ENCODE data around the gene NARS2.
"Not testable (repeated sequence)": the region's sequence is repeated elsewhere in the genome, so short reads cannot be mapped to it uniquely, and the experiment has no call there.

NARS2 gene

DNA sequence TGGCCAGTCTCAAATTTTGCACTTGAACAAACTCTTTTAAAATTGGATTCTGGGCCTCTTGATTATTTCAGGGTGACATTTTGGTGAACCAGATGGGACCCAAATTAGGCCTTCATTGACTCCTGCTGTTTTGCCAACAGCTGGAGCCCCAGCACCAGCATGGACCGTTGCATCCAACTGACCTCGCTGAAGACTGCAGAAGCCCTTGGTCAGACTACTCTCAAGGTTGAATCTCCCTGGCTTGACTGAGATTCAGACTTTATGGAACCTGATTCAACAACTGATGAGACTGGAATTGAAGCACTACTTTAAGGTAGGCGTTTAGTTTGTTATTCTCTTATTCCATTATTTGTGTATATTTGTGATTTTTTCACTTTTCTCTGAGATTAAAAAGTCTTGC, 41.7 kb downstream of the NARS2 start:
- DNase-seq (ENCODE audit: low read depth, low spot score): no peak
- Histone ChIP-seq H3K9ac (ENCODE audit: insufficient read length) (no peak overlapping the region), H3K4me3 (no peak overlapping the region), H3K9me3 (ENCODE audit: low read depth, low read length) (no peaks in the 10 kb centered on the region), H3K27ac (no peak overlapping the region), H3K36me3 (ENCODE audit: insufficient read depth, low read length) (peaks cover 23% of the 10 kb centered on the region)
- TF ChIP-seq EZH2 (IDR thresholded peaks at IDR 0.05): no peak
- no peak for TF ChIP-seq POLR2AphosphoS5 (IDR thresholded peaks at IDR 0.05; ENCODE audit: borderline replicate concordance, low read depth, low read length)
- TF ChIP-seq FOXP2 (optimal IDR thresholded peaks at IDR 0.05; ENCODE audit: control extremely low read depth, extremely low read length, insufficient read depth): no peak

- TF ChIP-seq FOXP2 (optimal IDR thresholded peaks at IDR 0.05; ENCODE audit: control extremely low read depth, extremely low read length, insufficient read depth): no peak
- TF ChIP-seq EZH2 (IDR thresholded peaks at IDR 0.05): no peak
- no peak for TF ChIP-seq POLR2AphosphoS5 (IDR thresholded peaks at IDR 0.05; ENCODE audit: borderline replicate concordance, low read depth, low read length)
- H3K4me3 ChIP-seq: no peak overlapping the region
- H3K27ac ChIP-seq: no peak overlapping the region
- no peak overlapping the region for H3K9ac ChIP-seq (ENCODE audit: insufficient read length)
- peaks cover 31% of the 10 kb centered on the region for H3K36me3 ChIP-seq (ENCODE audit: insufficient read depth, low read length)
- H3K9me3 ChIP-seq (ENCODE audit: low read depth, low read length): peaks cover 8% of the 10 kb centered on the region; the same call in 1 of the 2 replicates
- no peak for DNase-seq (ENCODE audit: low read depth, low spot score)
These were observed 48.0 kb downstream of the NARS2 start for GRCh38 chr11:78526497-78527146.

GRCh38 chr11:78525720-78526119, 48.9 kb downstream of the NARS2 start:
- H3K9ac ChIP-seq (ENCODE audit: insufficient read length): no peak overlapping the region
- TF ChIP-seq FOXP2 (optimal IDR thresholded peaks at IDR 0.05; ENCODE audit: control extremely low read depth, extremely low read length, insufficient read depth) (no peak), EZH2 (IDR thresholded peaks at IDR 0.05) (no peak), POLR2AphosphoS5 (IDR thresholded peaks at IDR 0.05; ENCODE audit: borderline replicate concordance, low read depth, low read length) (no peak)
- H3K27ac ChIP-seq: no peak overlapping the region
- no peak for DNase-seq (ENCODE audit: low read depth, low spot score)
- peaks cover 31% of the 10 kb centered on the region for H3K36me3 ChIP-seq (ENCODE audit: insufficient read depth, low read length)
- H3K4me3 ChIP-seq: no peak overlapping the region
- peaks cover 8% of the 10 kb centered on the region; the same call in 1 of the 2 replicates for H3K9me3 ChIP-seq (ENCODE audit: low read depth, low read length)

- Histone ChIP-seq H3K9me3 (ENCODE audit: low read depth, low read length) (peaks cover 8% of the 10 kb centered on the region; the same call in 1 of the 2 replicates), H3K9ac (ENCODE audit: insufficient read length) (no peak overlapping the region), H3K36me3 (ENCODE audit: insufficient read depth, low read length) (peaks cover 26% of the 10 kb centered on the region), H3K4me3 (no peak overlapping the region), H3K27ac (no peak overlapping the region)
- DNase-seq (ENCODE audit: low read depth, low spot score): no peak
- no peak for TF ChIP-seq EZH2 (IDR thresholded peaks at IDR 0.05)
- no peak for TF ChIP-seq POLR2AphosphoS5 (IDR thresholded peaks at IDR 0.05; ENCODE audit: borderline replicate concordance, low read depth, low read length)
- TF ChIP-seq FOXP2 (optimal IDR thresholded peaks at IDR 0.05; ENCODE audit: control extremely low read depth, extremely low read length, insufficient read depth): no peak
These were observed 54.4 kb downstream of the NARS2 start for GRCh38 chr11:78520230-78520629.

- Histone ChIP-seq H3K4me3 (no peak overlapping the region), H3K9me3 (ENCODE audit: low read depth, low read length) (no peaks in the 10 kb centered on the region), H3K27ac (no peak overlapping the region), H3K36me3 (ENCODE audit: insufficient read depth, low read length) (peaks cover 12% of the 10 kb centered on the region; the same call in 1 of the 2 replicates), H3K9ac (ENCODE audit: insufficient read length) (no peak overlapping the region)
- TF ChIP-seq EZH2 (IDR thresholded peaks at IDR 0.05) (no peak), FOXP2 (optimal IDR thresholded peaks at IDR 0.05; ENCODE audit: control extremely low read depth, extremely low read length, insufficient read depth) (no peak), POLR2AphosphoS5 (IDR thresholded peaks at IDR 0.05; ENCODE audit: borderline replicate concordance, low read depth, low read length) (no peak)
- DNase-seq (ENCODE audit: low read depth, low spot score): no peak
These were observed 58.4 kb downstream of the NARS2 start for GRCh38 chr11:78516281-78516680.

DNA sequence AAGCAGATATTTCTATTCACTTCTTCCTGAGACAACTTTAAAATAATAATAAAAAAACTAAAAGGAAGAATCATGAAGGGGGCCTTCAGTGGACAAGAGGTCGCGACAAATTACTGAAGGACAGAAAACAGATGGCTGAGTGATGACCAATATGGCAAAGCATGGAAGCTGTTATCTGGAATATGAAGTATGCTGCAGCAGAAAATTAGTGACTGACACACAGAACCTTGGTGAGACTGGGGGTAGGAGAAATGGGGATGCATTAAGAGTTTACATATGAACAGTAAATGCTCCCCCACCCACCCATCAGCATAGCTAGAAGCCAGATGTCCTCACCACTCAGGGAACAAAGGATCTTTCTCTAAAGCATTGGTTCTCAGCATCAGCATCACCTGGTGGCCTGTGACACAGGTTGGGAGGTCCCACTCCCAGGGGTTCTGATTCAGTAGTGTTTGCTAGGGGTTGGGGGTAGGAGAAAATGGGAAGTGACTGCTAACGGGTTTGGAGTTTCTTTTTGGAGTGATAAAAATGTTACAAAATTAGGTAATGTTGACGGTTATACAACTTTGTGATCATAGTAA, 59.7 kb downstream of the NARS2 start:
- Histone ChIP-seq H3K9me3 (ENCODE audit: low read depth, low read length) (no peaks in the 10 kb centered on the region), H3K9ac (ENCODE audit: insufficient read length) (no peak overlapping the region), H3K4me3 (no peak overlapping the region), H3K27ac (no peak overlapping the region), H3K36me3 (ENCODE audit: insufficient read depth, low read length) (peaks cover 22% of the 10 kb centered on the region)
- DNase-seq (ENCODE audit: low read depth, low spot score): no peak
- TF ChIP-seq EZH2 (IDR thresholded peaks at IDR 0.05) (no peak), FOXP2 (optimal IDR thresholded peaks at IDR 0.05; ENCODE audit: control extremely low read depth, extremely low read length, insufficient read depth) (no peak)

DNA sequence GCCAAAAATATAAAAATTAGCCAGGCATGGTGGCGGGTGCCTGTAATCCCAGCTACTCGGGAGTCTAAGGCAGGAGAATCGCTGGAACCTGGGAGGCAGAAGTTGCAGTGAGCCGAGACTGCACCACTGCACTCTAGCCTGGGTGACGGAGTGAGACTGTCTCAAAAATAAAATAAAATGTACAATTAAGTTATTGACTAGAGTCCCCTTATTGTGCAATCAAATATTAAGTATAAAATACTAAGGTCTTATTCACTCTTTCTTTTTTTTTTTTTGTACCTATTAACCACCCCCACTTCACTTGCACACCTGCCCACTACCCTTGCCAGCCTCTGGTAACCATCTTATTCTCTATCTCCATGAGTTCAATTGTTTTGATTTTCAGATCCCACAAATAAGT, 61.6 kb downstream of the NARS2 start:
- H3K4me3 ChIP-seq; H3K9ac ChIP-seq (ENCODE audit: insufficient read length); DNase-seq (ENCODE audit: low read depth, low spot score); H3K27ac ChIP-seq; H3K9me3 ChIP-seq (ENCODE audit: low read depth, low read length): not testable (repeated sequence)
- peaks cover 17% of the 10 kb centered on the region for H3K36me3 ChIP-seq (ENCODE audit: insufficient read depth, low read length)

DNA sequence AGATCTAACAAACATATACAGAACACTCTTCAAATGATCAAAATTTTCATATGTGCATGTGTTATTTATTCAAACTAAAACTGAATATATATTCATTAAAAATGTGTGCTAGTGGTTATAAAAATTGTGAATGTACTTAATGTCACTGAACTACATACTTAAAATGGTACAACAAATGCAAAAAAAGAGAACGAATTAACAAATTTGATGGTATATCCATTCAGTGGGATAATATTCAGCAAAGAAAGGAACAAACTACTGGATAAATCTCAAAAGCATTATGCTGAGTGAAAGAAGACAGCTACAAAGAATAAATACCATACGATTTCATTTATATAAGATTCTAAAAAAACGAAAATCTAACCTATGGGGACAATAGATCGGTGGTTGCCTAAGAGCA, 64.1 kb downstream of the NARS2 start:
- H3K9me3 ChIP-seq (ENCODE audit: low read depth, low read length): no peaks in the 10 kb centered on the region
- peaks cover 17% of the 10 kb centered on the region for H3K36me3 ChIP-seq (ENCODE audit: insufficient read depth, low read length)

More for the DNA sequence above, 64.1 kb downstream of the NARS2 start:
- no peak overlapping the region for H3K4me3 ChIP-seq
- no peak overlapping the region for H3K9ac ChIP-seq (ENCODE audit: insufficient read length)
- TF ChIP-seq FOXP2 (optimal IDR thresholded peaks at IDR 0.05; ENCODE audit: control extremely low read depth, extremely low read length, insufficient read depth) (no peak), POLR2AphosphoS5 (IDR thresholded peaks at IDR 0.05; ENCODE audit: borderline replicate concordance, low read depth, low read length) (no peak), EZH2 (IDR thresholded peaks at IDR 0.05) (no peak)
- no peak overlapping the region for H3K27ac ChIP-seq
- DNase-seq (ENCODE audit: low read depth, low spot score): no peak
